Upper lobe of left lung (tissue), 4 donors: ENCODE results near the gene WNK2.

Experiments used
- CTCF ChIP-seq, 6 experiments: fragments of 450-650 bp in 4 of 6; fragments of 200-600 bp in 2 of 6; sonication (generic) in 2 of 6; IDR thresholded peaks; one replicate each; pipeline ENCODE4 v1.5.1; 2016 to 2019; ENCODE audit warnings: antibody characterized with exemption in 6 of 6
- EP300 ChIP-seq, 4 donors: sonication (generic); formaldehyde crosslinking; IDR thresholded peaks; one replicate each; pipeline ENCODE4 v1.5.1; 2017; ENCODE audit warnings: antibody characterized with exemption in 4 of 4, control low read depth in 2 of 4
- POLR2A ChIP-seq, 4 donors: fragments of 450-650 bp; IDR thresholded peaks; one replicate each; pipeline ENCODE4 v1.5.1; 2016 to 2017; ENCODE audit warnings: antibody characterized with exemption in 4 of 4, mild to moderate bottlenecking in 2 of 4

DNA sequence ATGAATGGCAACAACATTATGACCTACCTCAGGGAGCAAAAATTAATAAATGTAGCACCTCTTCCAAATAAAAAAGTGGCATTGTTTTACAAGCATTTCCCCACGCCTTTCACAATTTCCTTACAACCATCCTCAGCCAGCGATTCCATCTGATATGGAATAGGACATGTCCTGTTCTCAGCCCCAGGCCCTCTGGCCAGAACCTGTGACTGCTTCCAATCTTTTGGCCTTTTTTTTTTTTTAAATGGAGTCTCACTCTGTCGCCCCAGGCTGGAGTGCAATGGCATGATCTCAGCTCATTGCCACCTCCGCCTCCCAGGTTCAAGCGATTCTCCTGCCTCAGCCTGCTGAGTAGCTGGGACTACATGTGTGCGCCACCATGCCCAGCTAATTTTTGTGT is 16.8 kb upstream of the WNK2 start:
- TF ChIP-seq CTCF (IDR thresholded peaks at IDR 0.05): no peak
- TF ChIP-seq EP300 (IDR thresholded peaks at IDR 0.05): no peak
- no peak for TF ChIP-seq POLR2A (IDR thresholded peaks at IDR 0.05)
